A673 (cell line): ENCODE measurements around the gene FHIT. TPM values are rescaled to one million over a fixed set of nuclear protein-coding genes. Genes with fewer than 3 reads are reported as not detected.

Source experiments
- BruUV-seq: library from RNA; stranded (reverse); fragments of 400-500 nt; replicated peaks from 2 replicates; lab custom pipeline; 2021; lab: Mats Ljungman, UMichigan
- CTCF ChIA-PET: fragments of 300-600 bp; sonication (Branson Sonifier 250); formaldehyde crosslinking; loops from one replicate; lab custom pipeline; 2022; ENCODE audit warnings: antibody characterized with exemption; lab: Charles Lee
- POLR2A ChIA-PET: fragments of 300-600 bp; sonication (Branson Sonifier 250); formaldehyde crosslinking; loops from one replicate; lab custom pipeline; 2022; ENCODE audit warnings: antibody characterized with exemption; ENCODE audit not compliant: low non-redundant PET; lab: Charles Lee
- DNase-seq: peaks from one replicate; pipeline ENCODE4 v3.0.0-alpha.2; 2015; ENCODE audit warnings: low spot score
- H3K27ac ChIP-seq: fragments of 200-600 bp; sonication (generic); 2 replicates; pipeline ENCODE4 v1.5.1; 2016; ENCODE audit warnings: mixed run types, low read depth, mild to moderate bottlenecking, mixed read lengths, antibody characterized with exemption, low read length; ENCODE audit not compliant: poor library complexity, severe bottlenecking
- H3K27me3 ChIP-seq: fragments of 200-600 bp; sonication (generic); replicated peaks from 2 replicates; pipeline ENCODE4 v1.6.1; 2017; ENCODE audit warnings: mixed run types, low read depth, mild to moderate bottlenecking, mixed read lengths, antibody characterized with exemption, low read length; ENCODE audit not compliant: insufficient read depth, poor library complexity
- H3K36me3 ChIP-seq: fragments of 200-600 bp; sonication (generic); 2 replicates; pipeline ENCODE4 v1.6.1; 2016; ENCODE audit warnings: mixed run types, mild to moderate bottlenecking, mixed read lengths, antibody characterized with exemption, low read length; ENCODE audit not compliant: insufficient read depth, poor library complexity, severe bottlenecking
- H3K4me1 ChIP-seq: fragments of 200-600 bp; sonication (generic); 2 replicates; pipeline ENCODE4 v1.6.1; 2017; ENCODE audit warnings: mixed run types, mild to moderate bottlenecking, mixed read lengths, antibody characterized with exemption, low read length; ENCODE audit not compliant: insufficient read depth, poor library complexity, severe bottlenecking
- H3K4me3 ChIP-seq: fragments of 200-600 bp; sonication (generic); 2 replicates; pipeline ENCODE4 v1.5.1; 2016; ENCODE audit warnings: low read depth, mixed run types, mild to moderate bottlenecking, mixed read lengths, low read length; ENCODE audit not compliant: poor library complexity, severe bottlenecking
- H3K9me3 ChIP-seq: fragments of 200-600 bp; sonication (generic); 2 replicates; pipeline ENCODE4 v1.6.1; 2016; ENCODE audit warnings: mixed run types, low read depth, mild to moderate bottlenecking, mixed read lengths, antibody characterized with exemption, low read length; ENCODE audit not compliant: poor library complexity, severe bottlenecking
- CTCF ChIP-seq: fragments of 300-800, 200-600 bp; sonication (generic); conservative IDR thresholded peaks from 2 replicates; pipeline ENCODE4 v1.5.1; 2017; ENCODE audit warnings: low read depth, mild to moderate bottlenecking, antibody characterized with exemption, low read length, moderate library complexity, mixed read lengths
- EZH2 ChIP-seq: fragments of 200-600 bp; sonication (generic); IDR thresholded peaks from 2 replicates; pipeline ENCODE4 v1.6.1; 2017; ENCODE audit warnings: borderline replicate concordance, low read depth, mild to moderate bottlenecking, mixed read lengths, antibody characterized with exemption, low read length; ENCODE audit not compliant: poor library complexity, severe bottlenecking
- intact Hi-C: fragments of 100-400 bp; cut with micrococcal nuclease; formaldehyde crosslinking; loops from one replicate; pipeline ENCODE4 v1.10.0; 2022; ENCODE audit not compliant: unreplicated experiment
- total RNA-seq: library from RNA; stranded (reverse); gene quantifications from 2 replicates; pipeline ENCODE4 v1.2.3, GENCODE V29; 2021

FHIT gene
- total RNA-seq, 1 experiment from 2014 or later = not detected

- Histone ChIP-seq H3K4me3 (no peak overlapping the region), H3K9me3 (no peaks in the 10 kb centered on the region), H3K4me1 (no peaks in the 10 kb centered on the region), H3K27me3 (no peaks in the 10 kb centered on the region), H3K36me3 (no peaks in the 10 kb centered on the region), H3K27ac (no peak overlapping the region)
- TF ChIP-seq CTCF (no peak), EZH2 (no peak)
- CTCF ChIA-PET = no interaction called here
- DNase-seq = no peak
- POLR2A ChIA-PET = no interaction called here
- intact Hi-C loops = no loop called here
- no TSS peak for BruUV-seq
Measured at GRCh38 chr3:61055447-61055846, 195.8 kb downstream of the FHIT start.

- H3K27me3 ChIP-seq = no peaks in the 10 kb centered on the region
- H3K9me3 ChIP-seq = no peaks in the 10 kb centered on the region
- intact Hi-C loops = no loop called here
- BruUV-seq = no TSS peak
- POLR2A ChIA-PET = no interaction called here
- no peak overlapping the region for H3K4me3 ChIP-seq
- DNase-seq = no peak
- H3K27ac ChIP-seq = no peak overlapping the region
- TF ChIP-seq CTCF = no peak
- TF ChIP-seq EZH2 = no peak
- no peaks in the 10 kb centered on the region for H3K4me1 ChIP-seq
- CTCF ChIA-PET = no interaction called here
- no peaks in the 10 kb centered on the region for H3K36me3 ChIP-seq
Measured at GRCh38 chr3:61053781-61054496, 197.3 kb downstream of the FHIT start.

- ChIA-PET POLR2A (no interaction called here), CTCF (no interaction called here)
- intact Hi-C loops = no loop called here
- H3K27ac ChIP-seq = no peak overlapping the region
- no peaks in the 10 kb centered on the region for H3K4me1 ChIP-seq
- H3K27me3 ChIP-seq = no peaks in the 10 kb centered on the region
- TF ChIP-seq EZH2 (no peak), CTCF (no peak)
- BruUV-seq = no TSS peak
- H3K9me3 ChIP-seq = no peaks in the 10 kb centered on the region
- H3K36me3 ChIP-seq = no peaks in the 10 kb centered on the region
- DNase-seq = no peak
- no peak overlapping the region for H3K4me3 ChIP-seq
Measured at GRCh38 chr3:61052851-61053250, 198.4 kb downstream of the FHIT start.
